ENCODE measurements around the gene SLC33A1. TPM values are rescaled to one million over a fixed set of nuclear protein-coding genes. Genes with fewer than 3 reads are reported as not detected.

SLC33A1 gene
- total RNA-seq = 27.1 and 61.6 TPM in 2 replicates

GRCh38 chr3:155854141-155854940 lies at the start of gene SLC33A1:
Gene SLC33A1 (minus strand): TSS chr3:155854427. CDS start chr3:155853997, 430 bp downstream.

GRCh38 chr3:155870133-155870944 lies 16.1 kb upstream of the SLC33A1 start, which contains the start of gene GMPS:
Gene GMPS (plus strand): TSS chr3:155870650. CDS start chr3:155870871, 221 bp downstream.

GRCh38 chr3:155805802-155806618 lies 48.2 kb downstream of the SLC33A1 start, which contains the start of gene C3orf33:
Gene C3orf33 (minus strand): TSS chr3:155806278. CDS start chr3:155806252, 26 bp downstream.

Other genes with a start within 250 kb of the SLC33A1 start
- not detected in 2 replicates for gene PLCH1, start 109.4 kb downstream of the SLC33A1 start, total RNA-seq
- 0.39 and 0.98 TPM in 2 replicates for gene C3orf33, start 48.1 kb downstream of the SLC33A1 start, total RNA-seq
- gene GMPS, start 16.2 kb upstream of the SLC33A1 start, total RNA-seq = 34.5 and 46.4 TPM in 2 replicates